Measurements from ENCODE around the gene PLEKHB2.

PLEKHB2 gene

DNA sequence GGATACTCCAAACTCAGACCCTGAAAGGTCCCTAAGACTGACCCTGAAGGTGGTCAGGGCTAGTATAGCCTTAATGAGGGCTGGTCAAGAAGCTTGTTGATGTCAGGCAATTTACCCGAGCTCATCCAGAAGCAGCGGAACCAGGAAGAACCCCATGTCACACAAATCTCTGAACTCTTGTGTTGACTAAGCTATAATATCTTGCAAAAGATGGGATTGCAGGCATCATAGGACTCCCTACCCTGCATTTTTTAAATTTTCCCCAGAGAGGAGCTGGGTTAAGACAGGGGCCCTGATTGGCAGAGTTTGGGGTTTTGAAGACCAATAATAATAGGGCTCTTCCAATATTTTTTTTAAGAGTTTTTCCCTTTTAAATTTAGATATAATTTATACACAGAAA, 2.0 kb upstream of the PLEKHB2 start:
- H3K36me3 ChIP-seq (replicated peaks; ENCODE audit: insufficient read depth, low read length), result no peaks in the 10 kb centered on the region
- no peaks in the 10 kb centered on the region for H3K27me3 ChIP-seq (replicated peaks; ENCODE audit: insufficient read depth, low read length)
- no peak overlapping the region for H3K4me3 ChIP-seq (ENCODE audit: low read length)
- H3K9me2 ChIP-seq (replicated peaks; ENCODE audit: insufficient read depth, low read length), result no peaks in the 10 kb centered on the region
- no peak for DNase-seq
- peaks cover 11% of the 10 kb centered on the region for H3K4me1 ChIP-seq (ENCODE audit: low read length)
- no peaks in the 10 kb centered on the region for H3K9me3 ChIP-seq (replicated peaks; ENCODE audit: insufficient read depth, low read length)
- TF ChIP-seq, protein P1, sequence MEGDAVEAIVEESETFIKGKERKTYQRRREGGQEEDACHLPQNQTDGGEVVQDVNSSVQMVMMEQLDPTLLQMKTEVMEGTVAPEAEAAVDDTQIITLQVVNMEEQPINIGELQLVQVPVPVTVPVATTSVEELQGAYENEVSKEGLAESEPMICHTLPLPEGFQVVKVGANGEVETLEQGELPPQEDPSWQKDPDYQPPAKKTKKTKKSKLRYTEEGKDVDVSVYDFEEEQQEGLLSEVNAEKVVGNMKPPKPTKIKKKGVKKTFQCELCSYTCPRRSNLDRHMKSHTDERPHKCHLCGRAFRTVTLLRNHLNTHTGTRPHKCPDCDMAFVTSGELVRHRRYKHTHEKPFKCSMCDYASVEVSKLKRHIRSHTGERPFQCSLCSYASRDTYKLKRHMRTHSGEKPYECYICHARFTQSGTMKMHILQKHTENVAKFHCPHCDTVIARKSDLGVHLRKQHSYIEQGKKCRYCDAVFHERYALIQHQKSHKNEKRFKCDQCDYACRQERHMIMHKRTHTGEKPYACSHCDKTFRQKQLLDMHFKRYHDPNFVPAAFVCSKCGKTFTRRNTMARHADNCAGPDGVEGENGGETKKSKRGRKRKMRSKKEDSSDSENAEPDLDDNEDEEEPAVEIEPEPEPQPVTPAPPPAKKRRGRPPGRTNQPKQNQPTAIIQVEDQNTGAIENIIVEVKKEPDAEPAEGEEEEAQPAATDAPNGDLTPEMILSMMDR (IDR thresholded peaks at IDR 0.05; ENCODE audit: low read length), result no peak
- no peak for TF ChIP-seq EZH2 (optimal IDR thresholded peaks at IDR 0.05; ENCODE audit: low read depth, low read length)
- TF ChIP-seq EZH2phosphoT487 (IDR thresholded peaks at IDR 0.05; ENCODE audit: low read length), result no peak
- H3K4me2 ChIP-seq (ENCODE audit: low read depth, low read length), result no peak overlapping the region
- H3K79me2 ChIP-seq (ENCODE audit: low read length), result peaks cover 31% of the 10 kb centered on the region
- H3K27ac ChIP-seq (ENCODE audit: low read length), result no peak overlapping the region
- H2AFZ ChIP-seq (ENCODE audit: low read length), result no peak overlapping the region
- no peak overlapping the region for H3K9ac ChIP-seq (ENCODE audit: low read length)
- H3F3A ChIP-seq (ENCODE audit: insufficient read depth, low read length), result peaks cover 15% of the 10 kb centered on the region
- no peaks in the 10 kb centered on the region for H4K20me1 ChIP-seq (ENCODE audit: insufficient read depth, low read length)

DNA sequence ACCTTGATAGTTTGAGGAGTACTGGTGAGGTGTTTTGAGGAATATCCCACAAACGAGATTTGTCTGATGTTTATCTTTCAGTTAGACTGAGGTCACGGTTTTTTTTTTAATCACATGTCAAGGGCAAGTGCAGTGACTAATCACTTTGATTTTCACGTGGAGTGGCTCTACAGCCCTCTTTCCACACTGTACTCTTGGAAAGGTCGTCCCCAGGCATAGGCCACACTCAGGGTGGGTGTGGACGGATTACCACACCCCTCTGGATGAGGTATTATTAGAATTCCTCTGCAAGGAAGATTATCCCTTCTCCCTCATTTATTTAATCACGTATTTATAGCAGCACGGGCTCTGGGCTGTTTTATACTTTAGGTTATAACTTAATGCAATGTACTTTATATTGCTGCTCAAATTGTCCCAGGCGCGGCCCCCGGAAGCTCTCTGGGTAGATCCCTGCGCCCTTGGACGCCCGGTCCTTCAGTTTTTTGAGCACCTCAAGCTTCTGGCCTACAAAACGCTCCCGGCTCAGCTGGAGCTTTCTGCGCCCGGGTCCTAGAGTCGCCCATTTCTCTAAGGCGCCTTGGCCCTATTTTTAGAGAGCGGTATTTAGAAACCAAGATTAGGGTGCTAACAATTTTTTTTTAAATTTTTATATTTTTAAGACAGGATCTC, 515 bp upstream of the PLEKHB2 start:
- TF ChIP-seq EZH2 (optimal IDR thresholded peaks at IDR 0.05; ENCODE audit: low read depth, low read length) (no peak), EZH2phosphoT487 (IDR thresholded peaks at IDR 0.05; ENCODE audit: low read length) (no peak)
- TF ChIP-seq, protein P1 (IDR thresholded peaks at IDR 0.05; ENCODE audit: low read length), result no peak
- H3K79me2 ChIP-seq (ENCODE audit: low read length), result peaks cover 46% of the 10 kb centered on the region
- H3K4me3 ChIP-seq (ENCODE audit: low read length), result peak overlapping the region; percentile 99
- H3K9me2 ChIP-seq (replicated peaks; ENCODE audit: insufficient read depth, low read length), result no peaks in the 10 kb centered on the region
- peaks cover 15% of the 10 kb centered on the region for H3F3A ChIP-seq (ENCODE audit: insufficient read depth, low read length)
- H2AFZ ChIP-seq (ENCODE audit: low read length), result peak overlapping the region; percentile 47
- H3K27ac ChIP-seq (ENCODE audit: low read length), result peak overlapping the region; percentile 89
- no peaks in the 10 kb centered on the region for H3K27me3 ChIP-seq (replicated peaks; ENCODE audit: insufficient read depth, low read length)
- no peaks in the 10 kb centered on the region for H3K36me3 ChIP-seq (replicated peaks; ENCODE audit: insufficient read depth, low read length)
- 0 out of 2 replicates have a peak, but pooled peaks cover 6% of the 10 kb centered on the region for H4K20me1 ChIP-seq (ENCODE audit: insufficient read depth, low read length)
- peak; percentile 84 for DNase-seq
- H3K9ac ChIP-seq (ENCODE audit: low read length), result peak overlapping the region; percentile 99
- H3K4me1 ChIP-seq (ENCODE audit: low read length), result peaks cover 11% of the 10 kb centered on the region
- H3K9me3 ChIP-seq (replicated peaks; ENCODE audit: insufficient read depth, low read length), result no peaks in the 10 kb centered on the region
- H3K4me2 ChIP-seq (ENCODE audit: low read depth, low read length), result peak overlapping the region; percentile 75

DNA sequence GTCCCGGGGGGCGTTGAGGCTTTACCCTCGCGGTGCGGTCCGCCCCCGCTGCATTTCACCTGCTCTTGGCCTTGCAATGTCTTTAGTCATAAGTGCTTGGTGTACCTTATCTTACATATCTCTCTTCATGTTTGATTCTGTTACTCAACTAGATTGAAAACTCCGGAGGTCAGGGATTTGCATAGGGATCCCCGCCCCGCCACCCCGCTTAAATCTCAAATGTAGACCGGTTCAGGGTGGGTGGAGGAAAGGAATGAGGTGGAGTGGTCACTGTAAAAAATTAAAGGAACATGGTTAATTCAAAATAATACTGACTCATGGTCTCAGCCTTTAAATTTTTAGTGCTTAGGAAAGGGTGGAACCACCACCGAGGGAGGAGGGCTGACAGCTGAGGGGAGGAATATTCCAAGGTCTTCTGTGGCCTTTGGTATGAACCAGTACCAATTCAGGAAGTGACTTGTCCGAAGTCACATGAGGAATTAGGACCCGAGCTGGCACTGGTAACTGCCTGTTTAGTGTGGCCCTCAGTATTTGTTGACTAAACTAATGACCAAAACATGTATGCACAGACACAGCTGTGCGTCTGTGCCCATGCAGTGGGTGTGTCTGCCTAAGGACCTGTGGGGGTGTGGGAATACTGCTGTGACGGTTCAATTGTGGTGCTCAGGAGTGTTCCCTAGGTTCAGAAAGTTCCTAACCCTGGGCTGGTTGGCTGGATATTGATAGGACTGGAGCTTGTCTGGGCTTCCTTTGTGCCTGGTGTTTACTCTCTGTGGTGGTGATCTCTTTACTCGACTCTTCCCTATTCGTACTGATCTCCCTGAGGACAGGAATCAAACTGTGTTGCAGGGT, 1.0 kb downstream of the PLEKHB2 start:
- Histone ChIP-seq H3F3A (ENCODE audit: insufficient read depth, low read length) (peaks cover 15% of the 10 kb centered on the region), H3K36me3 (replicated peaks; ENCODE audit: insufficient read depth, low read length) (no peaks in the 10 kb centered on the region), H3K27me3 (replicated peaks; ENCODE audit: insufficient read depth, low read length) (no peaks in the 10 kb centered on the region), H2AFZ (ENCODE audit: low read length) (peak overlapping the region; percentile 47), H3K9me3 (replicated peaks; ENCODE audit: insufficient read depth, low read length) (no peaks in the 10 kb centered on the region), H3K4me3 (ENCODE audit: low read length) (peak overlapping the region; percentile 99), H3K27ac (ENCODE audit: low read length) (peak overlapping the region; percentile 89), H4K20me1 (ENCODE audit: insufficient read depth, low read length) (0 out of 2 replicates have a peak, but pooled peaks cover 6% of the 10 kb centered on the region), H3K4me1 (ENCODE audit: low read length) (peaks cover 11% of the 10 kb centered on the region), H3K79me2 (ENCODE audit: low read length) (peaks cover 60% of the 10 kb centered on the region), H3K9ac (ENCODE audit: low read length) (peak overlapping the region; percentile 99), H3K9me2 (replicated peaks; ENCODE audit: insufficient read depth, low read length) (no peaks in the 10 kb centered on the region), H3K4me2 (ENCODE audit: low read depth, low read length) (peak overlapping the region; percentile 75)
- TF ChIP-seq, protein P1 (IDR thresholded peaks at IDR 0.05; ENCODE audit: low read length), result no peak
- TF ChIP-seq EZH2 (optimal IDR thresholded peaks at IDR 0.05; ENCODE audit: low read depth, low read length) (no peak), EZH2phosphoT487 (IDR thresholded peaks at IDR 0.05; ENCODE audit: low read length) (no peak)
- DNase-seq, result peak; percentile 48

Data from MM.1S (cell line).